CD4-positive, alpha-beta memory T cell (primary cell): ENCODE data around the gene LYVE1. TPM values are rescaled to one million over a fixed set of nuclear protein-coding genes. Genes with fewer than 3 reads are reported as not detected.

Source experiments
- CTCF ChIA-PET: fragments of 350-600 bp; sonication (Branson Sonifier 250); formaldehyde crosslinking; loops from one replicate; lab custom pipeline; 2021; ENCODE audit warnings: inconsistent platforms; ENCODE audit not compliant: partially characterized antibody; lab: Charles Lee
- POLR2A ChIA-PET: fragments of 350-600 bp; sonication (Branson Sonifier 250); formaldehyde crosslinking; loops from one replicate; lab custom pipeline; 2021; ENCODE audit not compliant: partially characterized antibody; lab: Charles Lee
- DNase-seq, 5 donors: peaks; one replicate each; pipeline versions ENCODE4 v3.0.0 to v3.0.0-alpha.2; 2020 to 2022; ENCODE audit warnings: mixed read lengths in 1 of 5
- H3K27ac ChIP-seq: one replicate; pipeline ENCODE4 v1.7.0; 2013; ENCODE audit warnings: low read depth, low read length
- H3K27me3 ChIP-seq: 2 replicates; pipeline ENCODE4 v1.7.0; 2013; ENCODE audit warnings: mild to moderate bottlenecking, low read length, moderate library complexity; ENCODE audit not compliant: insufficient read depth
- H3K36me3 ChIP-seq: 2 replicates; pipeline ENCODE4 v1.7.0; 2013; ENCODE audit warnings: mild to moderate bottlenecking, low read length, moderate library complexity; ENCODE audit not compliant: insufficient read depth
- H3K4me1 ChIP-seq: 2 replicates; pipeline ENCODE4 v1.7.0; 2013; ENCODE audit warnings: mild to moderate bottlenecking, low read length, moderate library complexity; ENCODE audit not compliant: insufficient read depth
- H3K4me3 ChIP-seq, 2 donors: one replicate each; pipeline ENCODE4 v1.7.0; 2013; ENCODE audit warnings: low read length in 2 of 2, mild to moderate bottlenecking in 1 of 2
- H3K9me3 ChIP-seq, 2 donors: one replicate each; pipeline ENCODE4 v1.7.0; 2013; ENCODE audit warnings: low read length in 2 of 2, control low read depth in 1 of 2; ENCODE audit not compliant: control insufficient read depth in 1 of 2
- H3K27ac Mint-ChIP-seq, 7 donors: one replicate each; pipeline ENCODE4 v1.8.0; 2020 to 2021; ENCODE audit warnings: mixed read lengths in 7 of 7, mild to moderate bottlenecking in 6 of 7, inconsistent platforms in 3 of 7, moderate library complexity in 3 of 7
- H3K27me3 Mint-ChIP-seq, 2 donors: one replicate each; pipeline ENCODE4 v1.8.0; 2020 to 2021; ENCODE audit warnings: mixed read lengths in 2 of 2
- H3K36me3 Mint-ChIP-seq, 2 donors: one replicate each; pipeline ENCODE4 v1.8.0; 2020 to 2021; ENCODE audit warnings: mixed read lengths in 2 of 2, inconsistent platforms in 1 of 2, mild to moderate bottlenecking in 1 of 2
- H3K4me1 Mint-ChIP-seq, 4 donors: one replicate each; pipeline ENCODE4 v1.8.0; 2020 to 2021; ENCODE audit warnings: mixed read lengths in 4 of 4, mild to moderate bottlenecking in 1 of 4
- H3K4me3 Mint-ChIP-seq, 8 donors: one replicate each; pipeline ENCODE4 v1.8.0; 2020 to 2021; ENCODE audit warnings: mixed read lengths in 8 of 8, mild to moderate bottlenecking in 7 of 8, moderate library complexity in 6 of 8, inconsistent platforms in 3 of 8
- H3K9me3 Mint-ChIP-seq, 8 donors: one replicate each; pipeline ENCODE4 v1.8.0; 2020 to 2021; ENCODE audit warnings: mixed read lengths in 8 of 8, mild to moderate bottlenecking in 5 of 8, inconsistent platforms in 3 of 8, moderate library complexity in 1 of 8
- intact Hi-C: fragments of 100-400 bp; cut with micrococcal nuclease; formaldehyde crosslinking; loops from one replicate; pipeline ENCODE4 v1.15.1; 2023
- polyA plus RNA-seq, 2 donors: library from polyadenylated mRNA; unstranded; fragments of 300-500 nt; fragmentation: Illumina TruSeq; gene quantifications; one replicate each; pipeline ENCODE4 v1.2.3, GENCODE V29; 2021
- total RNA-seq, 2 experiments: library from RNA; stranded (reverse); gene quantifications; one replicate each; pipeline ENCODE4 v1.2.3, GENCODE V29; 2021

LYVE1 gene
- not detected for total RNA-seq
- polyA plus RNA-seq = not detected

GRCh38 chr11:10568486-10568941 lies at the start of gene LYVE1:
Gene LYVE1, minus strand, starts transcription at chr11:10568665. Its CDS starts 133 bp downstream, at chr11:10568532.
- Mint-ChIP-seq H3K4me1 (no peaks in the 10 kb centered on the region), H3K36me3 (no peaks in the 10 kb centered on the region), H3K27me3 (peaks cover 5 to 8% of the 10 kb centered on the region in 2 donors), H3K4me3 (no peak within 1 kb of the TSS), H3K9me3 (no peaks in the 10 kb centered on the region), H3K27ac (no peak within 1 kb of the TSS)
- H3K4me1 ChIP-seq = no peaks in the 10 kb centered on the region
- intact Hi-C loops = no loop called here
- POLR2A ChIA-PET = no interaction called here
- no peaks in the 10 kb centered on the region for H3K9me3 ChIP-seq
- no peak within 1 kb of the TSS for H3K27ac ChIP-seq
- H3K4me3 ChIP-seq = no peak within 1 kb of the TSS
- H3K36me3 ChIP-seq = no peaks in the 10 kb centered on the region
- DNase-seq = no peak
- CTCF ChIA-PET = no interaction called here
- H3K27me3 ChIP-seq = no peaks in the 10 kb centered on the region

- no peaks in the 10 kb centered on the region for H3K27me3 ChIP-seq
- H3K27me3 Mint-ChIP-seq = peaks cover 1 to 3% of the 10 kb centered on the region in 2 donors
- H3K4me1 ChIP-seq = no peaks in the 10 kb centered on the region
- peaks cover 0 to 16% (median 6%) of the 10 kb centered on the region in 8 donors for H3K9me3 Mint-ChIP-seq
- H3K36me3 ChIP-seq = no peaks in the 10 kb centered on the region
- CTCF ChIA-PET = interaction anchor here (2.2 kb wide), 1 partner anchor 76 kb away, joined by 6 read pairs; the partner anchor contains the start of gene RNF141
- no peak for DNase-seq
- peaks cover 0 to 2% (median under 1%) of the 10 kb centered on the region in 4 donors for H3K4me1 Mint-ChIP-seq
- no peak overlapping the region for H3K4me3 Mint-ChIP-seq
- intact Hi-C loops = no loop called here
- peaks cover 0 to 3% of the 10 kb centered on the region in 2 donors for H3K36me3 Mint-ChIP-seq
- no peak overlapping the region for H3K27ac ChIP-seq
- POLR2A ChIA-PET = no interaction called here
- no peak overlapping the region for H3K4me3 ChIP-seq
- H3K9me3 ChIP-seq = no peaks in the 10 kb centered on the region
- no peak overlapping the region for H3K27ac Mint-ChIP-seq
These were observed 49.1 kb upstream of the LYVE1 start for GRCh38 chr11:10617551-10617950.

- intact Hi-C loops = no loop called here
- no peak overlapping the region for H3K27ac ChIP-seq
- DNase-seq = no peak
- no peaks in the 10 kb centered on the region for H3K36me3 ChIP-seq
- no peaks in the 10 kb centered on the region for H3K27me3 ChIP-seq
- H3K4me1 Mint-ChIP-seq = no peaks in the 10 kb centered on the region
- no peak overlapping the region for H3K4me3 ChIP-seq
- no peaks in the 10 kb centered on the region for H3K9me3 ChIP-seq
- H3K27me3 Mint-ChIP-seq = peaks cover 17 to 18% of the 10 kb centered on the region in 2 donors
- ChIA-PET CTCF (no interaction called here), POLR2A (no interaction called here)
- peaks cover 0 to 3% of the 10 kb centered on the region in 2 donors for H3K36me3 Mint-ChIP-seq
- H3K4me3 Mint-ChIP-seq = no peak overlapping the region
- H3K4me1 ChIP-seq = no peaks in the 10 kb centered on the region
- H3K27ac Mint-ChIP-seq = no peak overlapping the region
- peaks cover 0 to 16% (median 6%) of the 10 kb centered on the region in 8 donors for H3K9me3 Mint-ChIP-seq
These were observed 43.8 kb upstream of the LYVE1 start for GRCh38 chr11:10611979-10612862.

GRCh38 chr11:10609636-10610035 lies 41.2 kb upstream of the LYVE1 start:
- Histone ChIP-seq H3K27me3 (no peaks in the 10 kb centered on the region), H3K36me3 (no peaks in the 10 kb centered on the region), H3K9me3 (no peaks in the 10 kb centered on the region), H3K4me3 (no peak overlapping the region), H3K4me1 (no peaks in the 10 kb centered on the region), H3K27ac (no peak overlapping the region)
- H3K27ac Mint-ChIP-seq = no peak overlapping the region
- POLR2A ChIA-PET = no interaction called here
- peaks cover 0 to 16% (median 6%) of the 10 kb centered on the region in 8 donors for H3K9me3 Mint-ChIP-seq
- no peaks in the 10 kb centered on the region for H3K4me1 Mint-ChIP-seq
- H3K36me3 Mint-ChIP-seq = peaks cover 0 to 3% of the 10 kb centered on the region in 2 donors
- DNase-seq = no peak
- H3K27me3 Mint-ChIP-seq = peaks cover 20 to 25% of the 10 kb centered on the region in 2 donors
- intact Hi-C loops = no loop called here
- H3K4me3 Mint-ChIP-seq = no peak overlapping the region
- CTCF ChIA-PET = no interaction called here

- Histone ChIP-seq H3K27ac (no peak overlapping the region), H3K36me3 (no peaks in the 10 kb centered on the region), H3K27me3 (no peaks in the 10 kb centered on the region), H3K4me1 (no peaks in the 10 kb centered on the region), H3K9me3 (no peaks in the 10 kb centered on the region), H3K4me3 (no peak overlapping the region)
- DNase-seq = no peak
- intact Hi-C loops = no loop called here
- Mint-ChIP-seq H3K36me3 (no peaks in the 10 kb centered on the region), H3K4me3 (no peak overlapping the region), H3K27ac (no peak overlapping the region), H3K9me3 (peaks cover 0 to 8% (median 2%) of the 10 kb centered on the region in 8 donors), H3K4me1 (no peaks in the 10 kb centered on the region), H3K27me3 (peaks cover 20 to 22% of the 10 kb centered on the region in 2 donors)
- ChIA-PET CTCF (no interaction called here), POLR2A (no interaction called here)
These were observed 40.1 kb upstream of the LYVE1 start for GRCh38 chr11:10608584-10608983.

- H3K27ac ChIP-seq = no peak overlapping the region
- no peak overlapping the region for H3K4me3 ChIP-seq
- no peaks in the 10 kb centered on the region for H3K4me1 ChIP-seq
- no peaks in the 10 kb centered on the region for H3K9me3 ChIP-seq
- ChIA-PET CTCF (no interaction called here), POLR2A (no interaction called here)
- Mint-ChIP-seq H3K4me1 (no peaks in the 10 kb centered on the region), H3K27ac (no peak overlapping the region), H3K4me3 (no peak overlapping the region), H3K27me3 (peaks cover 19 to 22% of the 10 kb centered on the region in 2 donors), H3K9me3 (peaks cover 0 to 4% (median 0%) of the 10 kb centered on the region in 8 donors), H3K36me3 (no peaks in the 10 kb centered on the region)
- H3K36me3 ChIP-seq = no peaks in the 10 kb centered on the region
- intact Hi-C loops = no loop called here
- no peak for DNase-seq
- no peaks in the 10 kb centered on the region for H3K27me3 ChIP-seq
These were observed 39.1 kb upstream of the LYVE1 start for GRCh38 chr11:10607462-10608132.

- POLR2A ChIA-PET = no interaction called here
- H3K27ac Mint-ChIP-seq = no peak overlapping the region
- H3K27me3 Mint-ChIP-seq = peaks cover 13 to 18% of the 10 kb centered on the region in 2 donors
These were observed 38.2 kb upstream of the LYVE1 start for GRCh38 chr11:10606536-10607208.

More at GRCh38 chr11:10606536-10607208, 38.2 kb upstream of the LYVE1 start:
- DNase-seq = no peak
- H3K27me3 ChIP-seq = no peaks in the 10 kb centered on the region
- intact Hi-C loops = no loop called here
- Mint-ChIP-seq H3K4me3 (no peak overlapping the region), H3K4me1 (no peaks in the 10 kb centered on the region), H3K36me3 (no peaks in the 10 kb centered on the region), H3K9me3 (no peaks in the 10 kb centered on the region)
- no peaks in the 10 kb centered on the region for H3K4me1 ChIP-seq
- CTCF ChIA-PET = no interaction called here
- no peak overlapping the region for H3K27ac ChIP-seq
- no peak overlapping the region for H3K4me3 ChIP-seq
- no peaks in the 10 kb centered on the region for H3K9me3 ChIP-seq
- H3K36me3 ChIP-seq = no peaks in the 10 kb centered on the region
